Trophoblast cell (in vitro differentiated cells and primary cell): ENCODE results near the gene LIPJ.

Experiments
- DNase-seq, 2 donors: peaks; one replicate each; pipeline ENCODE4 v3.0.0-alpha.2; 2016
- H2AFZ ChIP-seq: 2 replicates; pipeline ENCODE4 v1.6.1; 2013; ENCODE audit warnings: low read length, moderate library complexity, mild to moderate bottlenecking; ENCODE audit not compliant: insufficient read depth, poor library complexity
- H2AK5ac ChIP-seq: 2 replicates; pipeline ENCODE4 v1.6.1; 2013; ENCODE audit warnings: mild to moderate bottlenecking, low read length
- H2BK120ac ChIP-seq: 2 replicates; pipeline ENCODE4 v1.6.1; 2013; ENCODE audit warnings: low read length, mild to moderate bottlenecking, moderate library complexity; ENCODE audit not compliant: insufficient read depth, poor library complexity
- H2BK12ac ChIP-seq: 2 replicates; pipeline ENCODE4 v1.6.1; 2013; ENCODE audit warnings: mild to moderate bottlenecking, low read length, moderate library complexity
- H2BK5ac ChIP-seq: 2 replicates; pipeline ENCODE4 v1.6.1; 2013; ENCODE audit warnings: low read length, low read depth, moderate library complexity, mild to moderate bottlenecking; ENCODE audit not compliant: poor library complexity
- H3K14ac ChIP-seq: 2 replicates; pipeline ENCODE4 v1.6.1; 2013; ENCODE audit warnings: mild to moderate bottlenecking, low read length
- H3K18ac ChIP-seq: 2 replicates; pipeline ENCODE4 v1.6.1; 2013; ENCODE audit warnings: mild to moderate bottlenecking, low read length
- H3K23ac ChIP-seq: 2 replicates; pipeline ENCODE4 v1.6.1; 2013; ENCODE audit warnings: low read length
- H3K27ac ChIP-seq: 2 replicates; pipeline ENCODE4 v1.5.1; 2013; ENCODE audit warnings: low read depth, mild to moderate bottlenecking, inconsistent platforms, low read length, moderate library complexity
- H3K27me3 ChIP-seq: 2 replicates; pipeline ENCODE4 v1.6.1; 2013; ENCODE audit warnings: inconsistent platforms, mild to moderate bottlenecking, low read length, moderate library complexity; ENCODE audit not compliant: insufficient read depth
- H3K36me3 ChIP-seq, 2 experiments: 1 replicate in 1 of 2; 2 replicates in 1 of 2; pipeline ENCODE4 v1.6.1; 2013; ENCODE audit warnings: low read length in 2 of 2, mild to moderate bottlenecking in 2 of 2, moderate library complexity in 1 of 2; ENCODE audit not compliant: insufficient read depth in 2 of 2, control insufficient read depth in 1 of 2
- H3K4ac ChIP-seq: 2 replicates; pipeline ENCODE4 v1.6.1; 2013; ENCODE audit warnings: low read depth, mild to moderate bottlenecking, low read length, moderate library complexity
- H3K4me1 ChIP-seq, 2 experiments: 1 replicate in 1 of 2; 2 replicates in 1 of 2; pipeline ENCODE4 v1.6.1; 2013; ENCODE audit warnings: low read length in 2 of 2, mild to moderate bottlenecking in 2 of 2, moderate library complexity in 1 of 2; ENCODE audit not compliant: insufficient read depth in 2 of 2, control insufficient read depth in 1 of 2
- H3K4me2 ChIP-seq: 2 replicates; pipeline ENCODE4 v1.6.1; 2013; ENCODE audit warnings: inconsistent platforms, mild to moderate bottlenecking, low read length, moderate library complexity
- H3K4me3 ChIP-seq: 2 replicates; pipeline ENCODE4 v1.5.1; 2013; ENCODE audit warnings: mild to moderate bottlenecking, low read depth, low read length, inconsistent platforms
- H3K79me1 ChIP-seq: one replicate; pipeline ENCODE4 v1.6.1; 2013; ENCODE audit warnings: low read length
- H3K79me2 ChIP-seq: 2 replicates; pipeline ENCODE4 v1.6.1; 2013; ENCODE audit warnings: low read length, mild to moderate bottlenecking; ENCODE audit not compliant: control insufficient read depth, insufficient read depth, poor library complexity
- H3K9ac ChIP-seq: 2 replicates; pipeline ENCODE4 v1.6.1; 2013; ENCODE audit warnings: mild to moderate bottlenecking, low read length
- H3K9me3 ChIP-seq: 2 replicates; pipeline ENCODE4 v1.6.1; 2013; ENCODE audit warnings: low read depth, mild to moderate bottlenecking, control low read depth, inconsistent platforms, low read length; ENCODE audit not compliant: insufficient read depth
- H4K12ac ChIP-seq: 2 replicates; pipeline ENCODE4 v1.6.1; 2013; ENCODE audit warnings: low read depth, mild to moderate bottlenecking, low read length, moderate library complexity
- H4K8ac ChIP-seq: 2 replicates; pipeline ENCODE4 v1.6.1; 2013; ENCODE audit warnings: low read depth, mild to moderate bottlenecking, low read length, moderate library complexity
- H4K91ac ChIP-seq: one replicate; pipeline ENCODE4 v1.6.1; 2013; ENCODE audit warnings: low read depth, mild to moderate bottlenecking, low read length, moderate library complexity
- WGBS: extraction: QIAGEN DNeasy Blood & Tissue Kit; methylation state at CpG from one replicate; pipeline ENCODE4 v1.1.7; 2013; ENCODE audit warnings: missing lambda C conversion rate; ENCODE audit not compliant: insufficient read length, insufficient coverage; ENCODE audit errors: extremely low coverage; 5-methylcytosine and 5-hydroxymethylcytosine counted together

The LIPJ gene

DNA sequence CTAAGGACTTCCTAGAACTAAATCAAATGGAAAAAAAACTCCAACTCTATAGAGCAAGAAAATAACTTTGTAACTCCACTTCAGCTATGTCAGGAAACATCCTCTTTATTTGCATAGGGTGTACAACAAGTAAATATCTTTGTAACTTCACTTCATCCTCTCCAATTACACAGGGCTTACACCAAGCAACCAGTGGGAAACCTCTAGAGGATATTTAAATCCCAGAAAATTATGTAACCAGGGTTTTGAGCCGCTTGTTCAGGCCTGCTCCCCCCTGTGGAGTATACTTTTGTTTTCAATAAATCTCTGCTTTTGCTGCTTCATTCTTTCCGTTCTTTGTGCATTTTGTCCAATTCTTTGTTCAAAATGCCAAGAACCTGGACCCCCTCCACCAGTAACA lies 22.2 kb downstream of the LIPJ start:
- no peak for DNase-seq
- no peaks in the 10 kb centered on the region for H3K36me3 ChIP-seq

DNA sequence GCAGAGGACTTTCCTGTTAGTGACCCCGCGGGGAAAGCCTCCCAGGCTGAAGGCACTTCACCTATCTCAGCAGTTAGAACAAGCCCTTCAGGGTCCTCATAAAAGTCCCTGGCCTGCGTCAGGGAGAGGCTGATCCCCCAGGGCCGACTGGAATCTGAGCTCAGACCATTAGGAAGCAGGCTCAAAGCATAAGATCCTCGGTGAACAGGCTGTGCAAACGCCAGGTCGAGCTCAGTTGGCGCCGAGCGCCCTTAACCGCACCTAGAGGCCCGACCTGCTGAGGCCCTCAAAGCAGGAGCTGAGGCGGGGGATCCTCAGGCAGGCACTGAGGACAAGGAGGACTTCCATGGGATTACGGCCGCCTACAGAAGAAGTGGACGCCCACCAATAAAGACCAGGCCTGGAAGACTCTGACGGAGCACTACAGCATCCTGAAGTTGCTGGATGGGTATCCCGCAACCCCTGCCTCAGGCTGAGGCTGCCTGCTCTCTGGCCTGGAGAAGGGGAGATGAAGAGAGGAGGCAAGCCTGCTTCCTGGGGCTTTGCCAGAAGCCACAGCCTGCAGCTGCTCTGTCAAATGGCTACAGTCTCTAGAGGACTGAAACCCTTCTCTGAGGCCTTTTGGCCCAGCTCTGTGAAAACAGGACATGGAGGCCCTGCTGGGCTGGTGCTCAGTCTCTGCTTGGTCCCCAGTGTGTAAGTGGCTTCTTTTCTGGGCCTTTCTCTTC lies 29.9 kb downstream of the LIPJ start:
- Histone ChIP-seq H2BK12ac (no peak overlapping the region), H2BK120ac (no peak overlapping the region), H3K4ac (no peak overlapping the region), H3K9ac (no peak overlapping the region), H3K23ac (no peak overlapping the region), H2AK5ac (no peak overlapping the region), H4K91ac (no peak overlapping the region), H4K8ac (no peak overlapping the region), H2BK5ac (no peak overlapping the region), H3K9me3 (no peaks in the 10 kb centered on the region), H4K12ac (no peak overlapping the region), H3K14ac (no peak overlapping the region), H3K18ac (no peak overlapping the region), H3K4me2 (no peak overlapping the region), H3K4me3 (no peak overlapping the region), H3K79me1 (no peaks in the 10 kb centered on the region), H3K27me3 (no peaks in the 10 kb centered on the region), H2AFZ (no peak overlapping the region), H3K27ac (no peak overlapping the region), H3K79me2 (no peaks in the 10 kb centered on the region), H3K4me1 (no peaks in the 10 kb centered on the region), H3K36me3 (no peaks in the 10 kb centered on the region)
- no peak for DNase-seq
- no CpG with 5 or more reads among the region's 18 CpGs for WGBS

More for the DNA sequence above, 22.2 kb downstream of the LIPJ start:
- Histone ChIP-seq H3K79me1 (no peaks in the 10 kb centered on the region), H2BK120ac (no peak overlapping the region), H3K27me3 (no peaks in the 10 kb centered on the region), H4K8ac (no peak overlapping the region), H2BK5ac (no peak overlapping the region), H3K4ac (no peak overlapping the region), H3K18ac (no peak overlapping the region), H3K9me3 (peaks cover 3% of the 10 kb centered on the region), H3K9ac (no peak overlapping the region), H4K91ac (no peak overlapping the region), H3K14ac (no peak overlapping the region), H3K4me1 (no peaks in the 10 kb centered on the region), H3K23ac (no peak overlapping the region), H3K79me2 (no peaks in the 10 kb centered on the region), H2AFZ (no peak overlapping the region), H3K4me3 (no peak overlapping the region), H2BK12ac (no peak overlapping the region), H3K27ac (no peak overlapping the region), H3K4me2 (no peak overlapping the region), H4K12ac (no peak overlapping the region), H2AK5ac (no peak overlapping the region)
- WGBS: no CpG with 5 or more reads among the region's 2 CpGs

DNA sequence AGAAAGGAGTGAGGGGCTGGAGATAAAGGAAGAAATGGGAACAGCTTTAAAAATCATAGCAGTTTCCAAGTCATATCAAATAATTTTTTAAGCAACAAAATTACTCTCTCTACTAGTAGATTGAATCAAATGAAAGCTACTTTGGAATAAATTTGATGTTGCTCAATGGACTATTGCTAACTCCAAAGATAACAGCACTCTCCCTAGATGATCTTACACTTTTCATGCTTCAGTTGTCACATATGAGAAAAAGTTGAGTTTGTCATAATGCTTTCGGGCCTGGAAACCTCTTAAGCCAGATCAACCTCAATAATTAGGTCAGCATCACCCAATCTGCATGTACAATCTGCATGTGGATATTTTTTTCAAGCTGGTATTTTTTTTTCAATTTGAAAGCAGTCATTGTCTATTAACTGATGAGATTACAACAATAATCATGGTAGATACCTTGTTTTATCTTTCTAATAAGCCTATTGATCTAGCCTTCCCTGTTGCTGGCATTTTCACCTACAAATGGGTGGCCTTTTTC lies 31.3 kb downstream of the LIPJ start:
- Histone ChIP-seq H4K91ac (no peak overlapping the region), H3K27me3 (no peaks in the 10 kb centered on the region), H2AFZ (no peak overlapping the region), H3K36me3 (no peaks in the 10 kb centered on the region), H2BK12ac (no peak overlapping the region), H4K12ac (no peak overlapping the region), H3K18ac (no peak overlapping the region), H2BK120ac (no peak overlapping the region), H3K9ac (no peak overlapping the region), H4K8ac (no peak overlapping the region), H3K23ac (no peak overlapping the region), H3K4ac (no peak overlapping the region), H3K4me3 (no peak overlapping the region), H3K14ac (no peak overlapping the region), H2BK5ac (no peak overlapping the region), H3K4me1 (no peaks in the 10 kb centered on the region), H3K79me1 (no peaks in the 10 kb centered on the region), H3K27ac (no peak overlapping the region), H3K9me3 (no peaks in the 10 kb centered on the region), H3K4me2 (no peak overlapping the region), H3K79me2 (no peaks in the 10 kb centered on the region), H2AK5ac (no peak overlapping the region)
- no peak for DNase-seq
- no CpG with 5 or more reads among the region's 1 CpG for WGBS

DNA sequence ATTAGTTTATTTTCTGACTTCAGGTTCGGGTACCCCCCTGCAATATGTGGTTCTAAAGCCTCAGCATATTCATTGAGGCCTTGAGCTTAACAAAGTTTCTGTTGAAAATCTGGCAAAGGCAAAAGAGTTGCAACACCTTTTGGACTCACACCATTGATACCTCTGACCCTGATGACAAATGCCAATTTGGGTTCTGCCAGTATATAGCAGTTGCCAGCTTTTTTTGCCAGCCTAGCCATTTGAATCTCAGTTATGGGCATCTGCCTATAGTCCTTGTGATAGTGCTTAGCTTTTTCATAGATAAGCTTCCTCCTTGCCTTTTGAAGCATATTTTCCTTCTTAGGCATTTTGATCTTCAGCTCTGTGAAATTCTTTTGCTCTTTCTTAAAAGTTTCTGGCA lies 31.9 kb downstream of the LIPJ start:
- Histone ChIP-seq H3K4me3 (no peak overlapping the region), H2AFZ (no peak overlapping the region), H3K27me3 (no peaks in the 10 kb centered on the region), H4K12ac (no peak overlapping the region), H3K79me1 (no peaks in the 10 kb centered on the region), H3K4ac (no peak overlapping the region), H2BK12ac (no peak overlapping the region), H3K9ac (no peak overlapping the region), H3K9me3 (no peaks in the 10 kb centered on the region), H3K4me1 (no peaks in the 10 kb centered on the region), H3K23ac (no peak overlapping the region), H3K18ac (no peak overlapping the region), H4K8ac (no peak overlapping the region), H2BK120ac (no peak overlapping the region), H4K91ac (no peak overlapping the region), H3K27ac (no peak overlapping the region), H3K4me2 (no peak overlapping the region), H3K14ac (no peak overlapping the region), H2AK5ac (no peak overlapping the region), H3K79me2 (no peaks in the 10 kb centered on the region), H2BK5ac (no peak overlapping the region), H3K36me3 (no peaks in the 10 kb centered on the region)
- WGBS: no CpG with 5 or more reads among the region's 1 CpG
- no peak for DNase-seq
